ENCODE measurements around the gene TDRD3. TPM values are rescaled to one million over a fixed set of nuclear protein-coding genes. Genes with fewer than 3 reads are reported as not detected.

The TDRD3 gene
- total RNA-seq, 4 donors from 2014 or later = 28.5 to 47.8 (median 41.3) TPM

- intact Hi-C loops (cut with DNase I) = no loop called here
- H3K9me3 ChIP-seq = no peaks in the 10 kb centered on the region
- no peak overlapping the region for H3K4me3 ChIP-seq (replicated peaks in 1 of 3)
- no peak for DNase-seq
- no peaks in the 10 kb centered on the region for H3K27me3 ChIP-seq
- H3K36me3 ChIP-seq = peaks cover 0 to 4% of the 10 kb centered on the region in 2 donors
- H3K27ac ChIP-seq = no peak overlapping the region
- H3K4me1 ChIP-seq = no peaks in the 10 kb centered on the region
- no peak for TF ChIP-seq POLR2A (IDR thresholded peaks at IDR 0.05)
- TF ChIP-seq, protein P1, sequence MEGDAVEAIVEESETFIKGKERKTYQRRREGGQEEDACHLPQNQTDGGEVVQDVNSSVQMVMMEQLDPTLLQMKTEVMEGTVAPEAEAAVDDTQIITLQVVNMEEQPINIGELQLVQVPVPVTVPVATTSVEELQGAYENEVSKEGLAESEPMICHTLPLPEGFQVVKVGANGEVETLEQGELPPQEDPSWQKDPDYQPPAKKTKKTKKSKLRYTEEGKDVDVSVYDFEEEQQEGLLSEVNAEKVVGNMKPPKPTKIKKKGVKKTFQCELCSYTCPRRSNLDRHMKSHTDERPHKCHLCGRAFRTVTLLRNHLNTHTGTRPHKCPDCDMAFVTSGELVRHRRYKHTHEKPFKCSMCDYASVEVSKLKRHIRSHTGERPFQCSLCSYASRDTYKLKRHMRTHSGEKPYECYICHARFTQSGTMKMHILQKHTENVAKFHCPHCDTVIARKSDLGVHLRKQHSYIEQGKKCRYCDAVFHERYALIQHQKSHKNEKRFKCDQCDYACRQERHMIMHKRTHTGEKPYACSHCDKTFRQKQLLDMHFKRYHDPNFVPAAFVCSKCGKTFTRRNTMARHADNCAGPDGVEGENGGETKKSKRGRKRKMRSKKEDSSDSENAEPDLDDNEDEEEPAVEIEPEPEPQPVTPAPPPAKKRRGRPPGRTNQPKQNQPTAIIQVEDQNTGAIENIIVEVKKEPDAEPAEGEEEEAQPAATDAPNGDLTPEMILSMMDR (IDR thresholded peaks at IDR 0.05) = no peak
Measured at GRCh38 chr13:60571571-60571970, 174.6 kb downstream of the TDRD3 start.

DNA sequence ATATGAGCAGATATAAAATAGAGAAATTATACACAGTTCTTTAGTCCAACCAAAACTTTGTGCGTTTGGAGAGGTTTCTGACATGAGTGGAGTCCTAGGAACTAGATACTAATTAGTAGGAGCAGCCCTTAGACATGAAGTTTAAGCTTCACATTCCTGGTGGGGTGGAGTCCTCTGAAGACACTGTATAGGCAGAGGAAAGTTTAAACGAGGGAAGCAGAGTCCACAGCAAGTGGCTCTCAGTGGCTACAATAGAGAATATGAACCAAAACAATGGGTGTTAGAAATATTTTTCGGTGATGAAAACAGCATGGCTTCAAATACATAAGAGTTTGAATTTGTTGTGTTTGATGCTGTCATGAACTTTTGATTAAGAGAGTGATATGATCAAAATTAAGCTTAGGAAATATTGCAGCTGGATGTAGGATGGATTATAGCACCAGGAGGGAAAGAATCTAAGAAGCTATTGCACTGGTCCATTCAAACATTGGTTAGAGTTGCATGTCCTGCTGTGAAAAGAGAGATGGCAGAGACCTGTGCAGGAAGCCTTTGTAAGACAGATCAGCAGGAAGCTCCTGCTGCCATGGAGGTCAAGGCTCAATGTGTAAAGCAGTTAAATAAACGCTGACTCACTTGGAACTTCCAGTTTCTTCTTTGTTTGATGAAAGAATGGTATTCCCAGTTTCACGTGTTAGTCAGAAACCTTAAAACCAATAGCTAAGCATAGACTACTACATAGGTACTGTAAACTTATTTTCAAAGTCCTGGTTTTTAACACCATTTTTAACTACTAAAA is 175.2 kb downstream of the TDRD3 start:
- no peaks in the 10 kb centered on the region for H3K9me3 ChIP-seq
- TF ChIP-seq, protein P1 (IDR thresholded peaks at IDR 0.05) = no peak
- TF ChIP-seq POLR2A (IDR thresholded peaks at IDR 0.05) = no peak
- H3K36me3 ChIP-seq = peaks cover 0 to 4% of the 10 kb centered on the region in 2 donors
- H3K4me3 ChIP-seq (replicated peaks in 1 of 3) = no peak overlapping the region
- no peaks in the 10 kb centered on the region for H3K27me3 ChIP-seq
- intact Hi-C loops (cut with DNase I) = no loop called here
- H3K27ac ChIP-seq = no peak overlapping the region
- no peaks in the 10 kb centered on the region for H3K4me1 ChIP-seq
- no peak for DNase-seq
- WGBS, 2 donors = 64 to 66% methylated on average over 5 of the region's 5 CpGs

DNA sequence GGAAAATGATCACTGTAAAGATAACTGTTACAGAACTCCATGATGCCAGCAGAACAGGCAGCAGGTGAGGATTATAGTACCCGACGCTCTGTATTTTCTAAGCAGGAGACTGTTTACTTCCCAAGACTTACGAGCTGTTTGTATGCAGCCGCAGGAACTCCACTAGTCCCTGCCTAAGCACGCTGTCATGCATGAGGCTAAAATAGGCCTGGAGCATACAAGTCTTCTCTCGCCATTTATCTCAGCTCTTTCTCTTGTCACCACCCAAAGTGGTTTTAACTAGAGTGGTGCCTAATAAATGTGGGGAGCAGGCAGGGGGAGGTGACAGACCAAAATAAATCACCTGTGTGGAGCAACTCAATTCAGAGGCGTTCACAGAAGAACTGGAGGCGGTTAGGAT is 175.8 kb downstream of the TDRD3 start:
- H3K27me3 ChIP-seq = no peaks in the 10 kb centered on the region
- H3K4me1 ChIP-seq = no peaks in the 10 kb centered on the region
- WGBS, 2 donors = 85 to 89% methylated on average over 8 of the region's 8 CpGs
- H3K27ac ChIP-seq = no peak overlapping the region
- no peak overlapping the region for H3K4me3 ChIP-seq (replicated peaks in 1 of 3)
- no peaks in the 10 kb centered on the region for H3K9me3 ChIP-seq
- no peak for TF ChIP-seq POLR2A (IDR thresholded peaks at IDR 0.05)
- TF ChIP-seq, protein P1 (IDR thresholded peaks at IDR 0.05) = no peak
- H3K36me3 ChIP-seq = peaks cover 0 to 3% of the 10 kb centered on the region in 2 donors
- intact Hi-C loops (cut with DNase I) = no loop called here
- no peak for DNase-seq

- no peak for TF ChIP-seq POLR2A (IDR thresholded peaks at IDR 0.05)
- TF ChIP-seq, protein P1 (IDR thresholded peaks at IDR 0.05) = no peak
- Histone ChIP-seq H3K27me3 (no peaks in the 10 kb centered on the region), H3K36me3 (no peaks in the 10 kb centered on the region), H3K4me1 (no peaks in the 10 kb centered on the region), H3K9me3 (no peaks in the 10 kb centered on the region), H3K27ac (no peak overlapping the region), H3K4me3 (replicated peaks in 1 of 3) (no peak overlapping the region)
- WGBS, 2 donors = 94 to 97% methylated on average over 5 of the region's 5 CpGs
- no peak for DNase-seq
- intact Hi-C loops (cut with DNase I) = no loop called here
Measured at GRCh38 chr13:60574735-60575134, 177.7 kb downstream of the TDRD3 start.

GRCh38 chr13:60575142-60575541 is 178.1 kb downstream of the TDRD3 start:
- Histone ChIP-seq H3K4me1 (no peaks in the 10 kb centered on the region), H3K9me3 (no peaks in the 10 kb centered on the region), H3K27ac (no peak overlapping the region), H3K4me3 (replicated peaks in 1 of 3) (no peak overlapping the region), H3K36me3 (no peaks in the 10 kb centered on the region), H3K27me3 (no peaks in the 10 kb centered on the region)
- intact Hi-C loops (cut with DNase I) = no loop called here
- TF ChIP-seq POLR2A (IDR thresholded peaks at IDR 0.05) = no peak
- TF ChIP-seq, protein P1 (IDR thresholded peaks at IDR 0.05) = no peak
- no peak for DNase-seq
- 86 to 94% methylated on average over 1 of the region's 1 CpG for WGBS, 2 donors
